GM12892 (cell line): ENCODE measurements around the gene FAM168A.

Source experiments
- POLR2A ChIP-seq: IDR thresholded peaks from 2 replicates; pipeline ENCODE4 v1.6.1; 2011; ENCODE audit warnings: low read depth, low read length, control low read depth
- POLR2AphosphoS5 ChIP-seq: IDR thresholded peaks from 2 replicates; pipeline ENCODE4 v1.6.1; 2011; ENCODE audit warnings: low read depth, low read length, control low read depth
- TAF1 ChIP-seq: IDR thresholded peaks from 2 replicates; pipeline ENCODE4 v1.6.1; 2011; ENCODE audit warnings: low read depth, mild to moderate bottlenecking, control low read depth, low read length, borderline replicate concordance

- TF ChIP-seq POLR2A = no peak
- TF ChIP-seq POLR2AphosphoS5 = no peak
- TF ChIP-seq TAF1 = no peak
These were observed 119.1 kb downstream of the FAM168A start for GRCh38 chr11:73478737-73479347.
